Peyer's patch (tissue), 4 donors: ENCODE results near the gene NOP53. TPM values are rescaled to one million over a fixed set of nuclear protein-coding genes. Genes with fewer than 3 reads are reported as not detected.

Experiments used
- DNase-seq, 3 donors: peaks; one replicate each; pipeline ENCODE4 v3.0.0-alpha.2; 2017 to 2019
- H3K27ac ChIP-seq, 4 donors: fragments of 200-600 bp; sonication (generic); one replicate each; pipeline ENCODE4 v1.5.1; 2016 to 2019
- H3K27me3 ChIP-seq, 2 donors: fragments of 200-600 bp; sonication (generic); one replicate each; pipeline ENCODE4 v1.5.1; 2019
- H3K36me3 ChIP-seq, 3 donors: fragments of 200-600 bp; sonication (generic); one replicate each; pipeline ENCODE4 v1.5.1; 2016 to 2019
- H3K4me1 ChIP-seq, 4 donors: fragments of 200-600 bp; sonication (generic); one replicate each; pipeline ENCODE4 v1.5.1; 2016 to 2019
- H3K4me3 ChIP-seq, 4 donors: fragments of 200-600 bp; sonication (generic); 1 replicate in 3 of 4; 2 replicates in 1 of 4; pipeline ENCODE4 v1.5.1; 2016 to 2019; ENCODE audit warnings: mild to moderate bottlenecking in 1 of 4
- H3K9me3 ChIP-seq, 4 donors: fragments of 200-600 bp; sonication (generic); one replicate each; pipeline ENCODE4 v1.5.1; 2016 to 2019; ENCODE audit warnings: mild to moderate bottlenecking in 1 of 4
- POLR2A ChIP-seq, 2 donors: fragments of 450-650 bp; IDR thresholded peaks; one replicate each; pipeline ENCODE4 v1.5.1; 2017; ENCODE audit warnings: antibody characterized with exemption in 2 of 2, mild to moderate bottlenecking in 2 of 2, moderate library complexity in 2 of 2
- total RNA-seq, 4 donors: library from RNA; depleted of rRNA; stranded (reverse); fragments of >200 nt; gene quantifications; one replicate each; pipeline ENCODE4 v1.1.0, GENCODE V29; 2016
- TF ChIP-seq, protein P1 (sequence below), 6 experiments: fragments of 450-650 bp in 4 of 6; fragments of 200-600 bp in 2 of 6; sonication (generic) in 1 of 6; IDR thresholded peaks; one replicate each; pipeline ENCODE4 v1.5.1; 2017 to 2019; ENCODE audit warnings: antibody characterized with exemption in 6 of 6, mild to moderate bottlenecking in 3 of 6, moderate library complexity in 1 of 6

The NOP53 gene
- total RNA-seq, 4 donors from 2014 or later, result 86.2 to 179 (median 159) TPM

DNA sequence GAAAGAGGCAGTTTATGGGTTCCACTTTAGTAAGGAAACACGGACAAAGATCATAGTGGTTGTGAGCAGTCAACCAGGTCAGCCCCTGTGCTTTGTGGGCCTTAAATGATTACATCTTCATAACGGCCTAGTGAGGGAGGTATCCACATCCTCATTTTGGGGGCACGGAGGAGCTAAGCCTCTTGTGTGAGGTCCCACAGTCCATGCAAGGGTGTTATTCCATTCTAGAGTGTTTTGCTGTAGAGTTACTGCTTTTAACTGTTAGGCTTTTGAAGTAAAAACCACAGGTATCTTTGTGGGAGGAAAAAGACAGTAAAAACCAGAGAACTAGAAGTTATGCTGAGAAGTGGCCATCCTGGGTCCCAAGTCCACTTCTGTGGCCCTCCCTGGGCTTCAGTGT, 4.0 kb downstream of the NOP53 start:
- H3K36me3 ChIP-seq, result peaks cover 0 to 79% (median 4%) of the 10 kb centered on the region in 3 donors

DNA sequence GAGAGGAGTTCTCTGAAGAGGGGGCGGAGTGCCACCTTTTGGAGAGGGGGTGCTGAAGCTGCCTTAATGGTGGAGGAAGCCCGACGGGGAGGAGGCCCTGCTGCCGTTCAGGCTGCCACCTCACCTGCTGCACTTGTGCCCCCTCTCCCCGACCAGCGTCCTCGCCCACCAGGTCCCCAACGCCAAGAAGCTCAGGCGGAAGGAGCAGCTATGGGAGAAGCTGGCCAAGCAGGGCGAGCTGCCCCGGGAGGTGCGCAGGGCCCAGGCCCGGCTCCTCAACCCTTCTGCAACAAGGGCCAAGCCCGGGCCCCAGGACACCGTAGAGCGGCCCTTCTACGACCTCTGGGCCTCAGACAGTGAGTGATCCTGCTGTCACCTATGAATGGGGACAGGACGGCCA, 5.4 kb downstream of the NOP53 start:
- Histone ChIP-seq H3K9me3 (no peaks in the 10 kb centered on the region), H3K27ac (no peak overlapping the region), H3K4me3 (no peak overlapping the region), H3K4me1 (peaks cover 0 to 26% (median 8%) of the 10 kb centered on the region in 4 donors), H3K27me3 (no peaks in the 10 kb centered on the region), H3K36me3 (peaks cover 0 to 93% (median 4%) of the 10 kb centered on the region in 3 donors)
- DNase-seq, result no peak
- no peak for TF ChIP-seq POLR2A (IDR thresholded peaks at IDR 0.05)
- TF ChIP-seq, protein P1, sequence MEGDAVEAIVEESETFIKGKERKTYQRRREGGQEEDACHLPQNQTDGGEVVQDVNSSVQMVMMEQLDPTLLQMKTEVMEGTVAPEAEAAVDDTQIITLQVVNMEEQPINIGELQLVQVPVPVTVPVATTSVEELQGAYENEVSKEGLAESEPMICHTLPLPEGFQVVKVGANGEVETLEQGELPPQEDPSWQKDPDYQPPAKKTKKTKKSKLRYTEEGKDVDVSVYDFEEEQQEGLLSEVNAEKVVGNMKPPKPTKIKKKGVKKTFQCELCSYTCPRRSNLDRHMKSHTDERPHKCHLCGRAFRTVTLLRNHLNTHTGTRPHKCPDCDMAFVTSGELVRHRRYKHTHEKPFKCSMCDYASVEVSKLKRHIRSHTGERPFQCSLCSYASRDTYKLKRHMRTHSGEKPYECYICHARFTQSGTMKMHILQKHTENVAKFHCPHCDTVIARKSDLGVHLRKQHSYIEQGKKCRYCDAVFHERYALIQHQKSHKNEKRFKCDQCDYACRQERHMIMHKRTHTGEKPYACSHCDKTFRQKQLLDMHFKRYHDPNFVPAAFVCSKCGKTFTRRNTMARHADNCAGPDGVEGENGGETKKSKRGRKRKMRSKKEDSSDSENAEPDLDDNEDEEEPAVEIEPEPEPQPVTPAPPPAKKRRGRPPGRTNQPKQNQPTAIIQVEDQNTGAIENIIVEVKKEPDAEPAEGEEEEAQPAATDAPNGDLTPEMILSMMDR (IDR thresholded peaks at IDR 0.05), result no peak

More for the DNA sequence above, 4.0 kb downstream of the NOP53 start:
- DNase-seq, result no peak
- H3K4me1 ChIP-seq, result peaks cover 0 to 27% (median 10%) of the 10 kb centered on the region in 4 donors
- no peaks in the 10 kb centered on the region for H3K27me3 ChIP-seq
- no peak overlapping the region for H3K4me3 ChIP-seq
- TF ChIP-seq, protein P1 (IDR thresholded peaks at IDR 0.05), result no peak
- TF ChIP-seq POLR2A (IDR thresholded peaks at IDR 0.05), result no peak
- H3K27ac ChIP-seq, result no peak overlapping the region
- H3K9me3 ChIP-seq, result no peaks in the 10 kb centered on the region

DNA sequence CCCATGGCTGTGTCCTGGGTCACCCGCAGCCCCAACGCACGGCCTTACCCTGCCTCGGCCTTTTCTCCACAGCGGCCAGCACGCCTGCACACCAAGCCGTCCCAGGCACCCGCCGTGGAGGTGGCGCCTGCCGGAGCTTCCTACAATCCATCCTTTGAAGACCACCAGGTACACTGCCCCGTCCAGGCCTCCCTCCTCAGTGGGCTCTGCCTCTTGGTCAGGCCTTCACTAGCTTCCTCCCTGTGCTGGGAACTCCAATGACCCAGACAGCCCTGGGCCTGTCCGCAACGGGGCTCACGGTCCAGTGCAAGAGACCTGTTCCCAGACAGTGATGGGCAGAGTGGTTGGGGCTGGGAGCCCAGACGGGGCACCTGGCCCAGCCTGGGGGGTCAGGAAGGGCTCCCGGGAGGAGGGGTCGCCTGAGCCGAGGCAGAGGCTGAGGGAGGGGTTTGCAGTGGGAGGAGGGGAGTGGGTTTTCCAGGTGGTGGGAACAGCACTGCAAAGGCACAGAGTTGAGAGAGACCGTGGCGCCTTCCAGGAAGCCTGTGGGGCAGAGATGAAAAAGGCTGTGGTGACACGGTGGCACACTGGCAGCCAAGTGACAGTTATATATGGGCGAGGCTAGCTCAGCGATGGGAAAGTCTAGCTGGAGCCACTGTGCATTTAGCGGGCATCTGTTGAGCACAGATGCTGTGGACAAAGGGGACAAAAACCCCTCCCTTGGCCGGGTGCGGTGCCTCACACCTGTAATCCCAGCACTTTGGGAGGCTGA, 7.3 kb downstream of the NOP53 start:
- H3K36me3 ChIP-seq, result peaks cover 0 to 100% (median 4%) of the 10 kb centered on the region in 3 donors
- peaks cover 0 to 20% (median 3%) of the 10 kb centered on the region in 4 donors for H3K4me1 ChIP-seq

DNA sequence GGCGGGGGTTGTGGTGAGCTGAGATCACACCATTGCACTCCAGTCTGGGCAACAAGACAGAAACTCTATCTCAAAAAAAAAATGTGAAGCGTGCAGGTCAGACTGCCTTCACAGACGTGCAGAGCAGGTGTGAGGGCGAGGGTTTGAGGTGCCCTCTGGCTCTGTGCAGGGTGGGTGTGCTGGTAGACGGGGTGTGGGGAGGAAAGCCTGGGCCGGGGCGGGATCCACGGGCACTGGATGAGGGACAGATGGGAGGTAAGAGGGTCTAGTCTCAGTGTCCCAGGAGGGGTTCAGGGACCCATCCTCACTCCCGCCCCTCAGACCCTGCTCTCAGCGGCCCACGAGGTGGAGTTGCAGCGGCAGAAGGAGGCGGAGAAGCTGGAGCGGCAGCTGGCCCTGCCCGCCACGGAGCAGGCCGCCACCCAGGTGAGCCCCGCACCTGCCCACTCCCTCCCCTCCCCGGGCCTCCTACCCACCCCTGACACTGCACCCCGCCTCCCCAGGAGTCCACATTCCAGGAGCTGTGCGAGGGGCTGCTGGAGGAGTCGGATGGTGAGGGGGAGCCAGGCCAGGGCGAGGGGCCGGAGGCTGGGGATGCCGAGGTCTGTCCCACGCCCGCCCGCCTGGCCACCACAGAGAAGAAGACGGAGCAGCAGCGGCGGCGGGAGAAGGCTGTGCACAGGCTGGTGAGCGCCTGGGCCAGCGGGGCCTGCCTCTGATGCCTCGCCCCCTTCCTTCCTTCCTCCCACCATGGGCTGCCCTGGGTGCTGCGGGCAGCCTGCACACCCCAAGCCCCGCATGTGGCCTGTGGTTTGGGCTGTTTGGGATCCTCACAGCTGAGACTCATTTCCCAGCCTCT, 9.1 kb downstream of the NOP53 start:
- no peak for DNase-seq
- Histone ChIP-seq H3K4me1 (peaks cover 0 to 14% (median 3%) of the 10 kb centered on the region in 4 donors), H3K36me3 (peaks cover 0 to 86% (median 4%) of the 10 kb centered on the region in 3 donors), H3K27me3 (no peaks in the 10 kb centered on the region), H3K4me3 (no peak overlapping the region), H3K9me3 (no peaks in the 10 kb centered on the region), H3K27ac (no peak overlapping the region)
- no peak for TF ChIP-seq POLR2A (IDR thresholded peaks at IDR 0.05)
- TF ChIP-seq, protein P1 (IDR thresholded peaks at IDR 0.05), result no peak

More for the DNA sequence above, 7.3 kb downstream of the NOP53 start:
- no peak for DNase-seq
- H3K4me3 ChIP-seq, result no peak overlapping the region
- H3K9me3 ChIP-seq, result no peaks in the 10 kb centered on the region
- H3K27ac ChIP-seq, result no peak overlapping the region
- H3K27me3 ChIP-seq, result no peaks in the 10 kb centered on the region
- TF ChIP-seq, protein P1 (IDR thresholded peaks at IDR 0.05), result no peak
- TF ChIP-seq POLR2A (IDR thresholded peaks at IDR 0.05), result no peak

DNA sequence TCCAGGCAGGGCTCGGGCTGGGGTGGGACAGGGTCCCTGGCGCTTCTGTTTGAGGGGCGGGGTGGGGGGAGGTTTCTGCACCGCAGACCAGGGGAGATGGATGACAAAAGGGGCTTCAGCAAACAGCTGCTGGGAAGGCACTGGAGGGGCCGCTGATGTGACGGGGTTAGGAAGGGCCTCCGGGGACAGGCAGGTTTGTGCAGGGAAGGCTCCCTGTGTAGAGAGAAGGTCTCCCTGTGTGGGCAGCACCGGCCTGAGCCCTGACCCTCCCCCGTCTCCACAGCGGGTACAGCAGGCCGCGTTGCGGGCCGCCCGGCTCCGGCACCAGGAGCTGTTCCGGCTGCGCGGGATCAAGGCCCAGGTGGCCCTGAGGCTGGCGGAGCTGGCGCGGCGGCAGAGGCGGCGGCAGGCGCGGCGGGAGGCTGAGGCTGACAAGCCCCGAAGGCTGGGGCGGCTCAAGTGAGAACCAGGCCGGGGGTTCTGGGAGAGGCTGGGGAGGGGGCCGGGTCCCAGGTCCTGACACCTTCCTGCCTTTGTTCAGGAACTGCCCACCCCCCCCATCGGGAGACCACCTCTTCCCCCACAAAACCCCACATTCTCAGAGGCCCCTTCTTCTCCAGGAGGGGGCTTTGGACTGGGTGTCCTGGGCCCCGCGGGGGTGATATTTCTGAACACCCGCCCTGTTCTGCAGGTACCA, 9.9 kb downstream of the NOP53 start:
- no peaks in the 10 kb centered on the region for H3K27me3 ChIP-seq
- H3K4me1 ChIP-seq, result peaks cover 0 to 14% (median 3%) of the 10 kb centered on the region in 4 donors
- TF ChIP-seq POLR2A (IDR thresholded peaks at IDR 0.05), result no peak
- TF ChIP-seq, protein P1 (IDR thresholded peaks at IDR 0.05), result no peak
- no peak overlapping the region for H3K4me3 ChIP-seq
- H3K27ac ChIP-seq, result no peak overlapping the region
- no peaks in the 10 kb centered on the region for H3K9me3 ChIP-seq
- peaks cover 0 to 78% (median 3%) of the 10 kb centered on the region in 3 donors for H3K36me3 ChIP-seq
- DNase-seq, result no peak
